GM21515 (cell line): Measurements from ENCODE around the gene TRAM2.

ENCODE experiments used
- ATAC-seq: cut with Tn5 transposase; IDR thresholded peaks from one replicate; pipeline ENCODE4 v1.9.1; 2021; ENCODE audit not compliant: unreplicated experiment

The TRAM2 gene

GRCh38 chr6:52512199-52512598, 64.7 kb downstream of the TRAM2 start:
- ATAC-seq: no peak

DNA sequence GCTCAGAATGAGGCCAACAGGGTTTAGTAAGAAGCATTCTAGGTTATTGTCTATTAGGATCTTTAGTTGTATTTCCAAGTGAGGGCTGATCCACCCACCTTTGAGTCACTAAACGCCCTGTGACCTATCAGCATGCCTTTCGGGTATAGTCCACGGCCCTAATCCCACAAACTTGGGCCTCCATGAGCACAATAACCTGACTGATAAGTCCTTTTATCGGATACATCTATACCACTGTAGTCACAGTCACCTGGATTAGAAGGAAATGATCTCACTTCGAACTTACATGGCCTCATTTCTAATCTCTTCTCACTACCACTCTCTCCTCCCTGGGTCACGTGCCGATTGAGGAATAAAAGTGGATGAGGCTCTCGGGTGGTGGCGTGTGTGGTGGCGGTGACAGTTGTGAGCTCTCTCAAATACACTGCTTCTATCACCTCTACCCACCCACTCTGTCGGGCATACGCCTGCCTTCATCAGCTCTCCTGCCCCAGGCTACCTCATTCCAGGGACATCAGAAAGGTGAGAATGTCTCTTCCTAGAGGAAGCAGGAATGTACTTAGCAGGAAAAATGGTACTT, 65.2 kb downstream of the TRAM2 start:
- no peak for ATAC-seq

GRCh38 chr6:52511163-52511562, 65.7 kb downstream of the TRAM2 start:
- ATAC-seq: no peak

DNA sequence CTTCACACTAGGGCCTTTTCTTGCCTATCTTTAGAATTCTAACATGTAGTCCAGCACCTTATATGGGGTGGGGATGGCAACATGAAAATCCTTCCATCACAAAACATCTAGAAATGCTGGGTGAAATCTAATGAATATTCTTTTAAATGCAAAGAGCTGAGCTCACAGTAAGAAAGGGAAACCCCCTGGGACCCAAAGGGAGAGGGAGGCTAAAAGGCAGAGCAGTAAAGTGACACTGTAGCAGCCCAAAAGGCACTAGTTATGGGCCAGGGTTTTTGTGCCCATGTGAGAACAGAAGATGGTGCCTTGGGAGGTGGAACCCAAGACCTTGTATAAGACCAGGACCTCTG, 66.7 kb downstream of the TRAM2 start:
- no peak for ATAC-seq

- no peak for ATAC-seq
Measured at GRCh38 chr6:52509281-52510212, 67.3 kb downstream of the TRAM2 start.

GRCh38 chr6:52508261-52508739, 68.6 kb downstream of the TRAM2 start:
- no peak for ATAC-seq

DNA sequence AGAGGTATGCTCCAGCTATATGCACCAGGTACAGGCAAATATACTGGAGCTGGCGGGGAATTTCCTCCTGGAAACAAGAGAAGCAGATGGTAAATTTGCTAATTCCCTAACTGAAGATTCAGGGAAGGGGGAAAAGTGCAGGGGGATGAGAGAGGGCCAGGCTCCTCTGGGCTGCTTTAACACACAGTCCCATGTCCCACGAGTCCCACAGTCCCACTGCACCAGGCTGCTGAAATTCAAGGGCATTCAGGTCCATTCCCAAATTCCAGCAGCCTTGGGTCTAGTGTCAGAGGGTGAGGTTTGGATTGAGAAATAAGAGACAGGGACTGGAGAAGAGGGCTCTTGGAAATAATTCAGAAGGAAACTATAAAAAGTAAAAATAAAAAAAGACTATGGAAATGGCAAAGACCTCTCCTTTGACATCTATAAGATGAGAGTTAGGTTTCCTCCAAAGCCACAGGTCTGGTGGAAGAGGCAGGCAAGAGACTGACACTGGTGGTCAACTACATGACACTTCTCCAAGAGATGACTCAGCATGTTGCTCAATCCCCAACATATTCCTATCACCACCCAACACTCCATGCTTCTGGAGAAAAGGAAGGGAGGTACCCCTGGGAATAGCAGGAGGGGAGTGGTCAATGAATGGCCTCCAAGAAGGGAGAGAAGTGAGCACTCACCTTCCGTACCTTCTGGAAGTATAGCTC, 69.2 kb downstream of the TRAM2 start:
- no peak for ATAC-seq

DNA sequence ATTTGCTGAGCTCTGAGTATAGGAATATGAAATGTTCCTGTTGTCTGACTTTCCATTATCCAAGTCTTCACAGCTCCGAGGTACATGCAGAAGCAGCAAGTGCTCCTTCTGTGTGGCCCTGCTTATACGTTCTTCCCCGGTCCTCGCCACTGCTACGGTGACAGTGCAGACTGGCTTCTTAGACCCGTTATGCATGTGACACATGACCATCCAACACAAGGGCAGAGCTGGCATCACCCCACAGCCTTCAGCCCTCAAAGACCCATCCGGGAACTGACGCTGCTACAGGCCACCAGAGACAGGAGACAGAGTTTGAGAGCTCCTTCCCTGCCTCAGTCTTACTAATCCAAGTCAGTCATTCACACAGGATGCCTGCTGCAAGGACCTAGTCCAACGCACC, 70.4 kb downstream of the TRAM2 start:
- no peak for ATAC-seq

DNA sequence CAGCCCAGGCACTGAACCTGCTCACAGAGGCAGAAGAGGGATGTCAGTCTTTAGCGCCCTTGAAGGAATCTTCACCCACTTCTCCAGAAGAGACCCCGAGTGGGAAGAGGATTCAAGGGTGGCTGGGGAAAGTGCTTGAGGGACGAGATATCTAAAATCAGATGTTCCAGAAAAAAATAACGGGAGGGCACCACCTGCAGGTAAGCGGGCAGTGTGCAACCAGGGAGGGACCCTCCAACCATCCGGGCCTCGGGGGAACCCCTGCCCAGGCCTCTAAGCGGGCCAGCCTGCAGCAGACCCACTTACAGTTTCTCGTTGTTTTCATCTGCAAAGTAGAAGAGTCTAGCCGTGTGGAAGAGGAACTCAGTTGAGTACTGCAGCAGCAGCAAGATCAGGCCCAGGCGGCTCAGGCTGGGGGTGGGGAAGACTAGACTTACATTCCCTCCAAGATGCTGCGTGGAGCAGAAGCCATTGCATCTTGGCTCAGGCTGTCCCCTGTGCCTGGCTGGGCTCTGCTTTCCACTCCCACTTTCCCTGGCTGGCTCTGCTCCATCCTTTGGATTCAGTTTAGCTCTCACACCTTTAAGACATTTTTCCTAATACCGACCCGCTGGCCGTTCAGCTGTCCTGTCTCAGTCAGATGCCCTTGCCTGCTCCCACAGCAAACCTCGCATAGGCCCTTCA, 71.0 kb downstream of the TRAM2 start:
- ATAC-seq: no peak

DNA sequence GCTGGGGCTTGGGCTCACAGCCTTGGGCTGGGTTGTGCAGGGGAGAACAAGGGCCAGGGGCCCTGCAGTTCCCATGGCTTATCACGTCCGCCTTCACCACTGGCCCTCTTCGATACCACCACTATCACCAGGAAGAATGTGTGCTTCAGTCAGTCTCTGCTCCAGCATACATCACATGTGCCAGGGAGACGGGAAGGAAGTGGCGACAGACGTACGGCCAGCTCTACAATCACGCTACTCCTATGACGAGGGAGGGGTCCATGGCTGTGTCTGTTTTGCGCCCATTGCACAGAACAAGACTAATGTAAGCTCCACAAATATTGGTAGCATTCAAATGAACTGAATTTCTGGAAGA, 72.1 kb downstream of the TRAM2 start:
- ATAC-seq: no peak

GRCh38 chr6:52503851-52504781, 72.7 kb downstream of the TRAM2 start:
- no peak for ATAC-seq

- ATAC-seq: no peak
Measured at GRCh38 chr6:52503323-52503747, 73.5 kb downstream of the TRAM2 start.

- ATAC-seq: no peak
Measured at GRCh38 chr6:52502306-52503029, 74.4 kb downstream of the TRAM2 start.

DNA sequence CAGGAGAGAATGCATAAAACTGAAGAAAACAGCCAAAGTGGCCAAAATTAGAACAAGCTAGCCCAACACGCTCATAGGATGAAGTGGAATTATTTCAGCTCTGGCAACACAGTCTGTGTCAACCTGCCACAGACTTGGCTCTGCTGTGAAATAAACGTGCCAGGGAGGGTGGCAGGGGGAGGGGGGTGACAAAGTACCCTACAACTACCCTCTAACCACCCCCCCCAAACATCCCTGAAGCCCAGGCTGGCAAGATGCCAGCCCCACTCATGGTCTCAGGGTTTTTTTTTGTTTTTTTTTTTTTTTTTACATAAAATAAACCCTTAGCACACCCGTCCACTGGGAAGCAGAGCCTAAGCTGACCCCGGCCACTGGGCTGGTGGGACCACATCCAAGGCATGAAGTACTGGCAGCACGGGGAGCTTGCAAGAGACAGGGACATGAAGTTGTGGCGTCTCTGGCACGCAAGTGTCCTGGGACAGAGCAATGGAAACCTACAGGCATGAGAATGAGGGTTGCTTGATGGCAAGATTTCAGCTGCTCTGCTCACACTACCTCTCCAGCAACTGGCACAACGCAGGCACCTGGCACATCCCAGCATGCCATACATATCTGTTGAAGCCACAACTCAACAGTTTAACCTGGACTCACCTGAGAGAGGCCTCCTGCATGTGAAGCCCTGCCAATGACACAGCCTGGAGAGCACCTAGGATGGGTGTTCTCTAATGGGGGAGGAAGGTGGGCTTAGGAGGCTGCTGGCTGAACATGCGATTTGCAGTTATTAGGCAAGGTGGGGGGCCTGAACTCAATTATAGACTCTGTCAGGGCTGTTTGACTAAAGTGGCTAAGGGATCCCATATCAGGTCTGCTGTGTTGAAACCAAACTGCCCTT, 76.4 kb downstream of the TRAM2 start:
- no peak for ATAC-seq

- no peak for ATAC-seq
Measured at GRCh38 chr6:52499681-52500236, 77.1 kb downstream of the TRAM2 start.

DNA sequence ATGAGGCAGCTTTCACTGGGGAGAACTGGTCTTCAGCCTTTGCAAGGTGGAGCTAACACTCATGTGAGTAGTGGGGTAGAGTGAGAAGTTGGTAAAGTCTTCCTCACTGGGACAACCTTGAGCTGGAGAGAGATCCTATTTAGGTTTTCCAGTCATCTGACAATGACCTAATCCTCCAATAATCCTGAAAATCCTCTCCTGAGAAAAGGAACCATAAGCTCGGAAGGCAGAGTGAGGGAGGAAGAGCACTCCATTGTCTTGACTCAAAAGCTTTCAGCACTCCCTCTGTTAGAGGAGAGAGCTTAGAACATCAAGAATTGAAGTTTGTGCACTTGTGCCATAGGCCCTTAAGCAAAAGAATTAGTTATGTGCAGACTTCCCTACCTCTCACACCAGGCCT, 77.8 kb downstream of the TRAM2 start:
- ATAC-seq: no peak

DNA sequence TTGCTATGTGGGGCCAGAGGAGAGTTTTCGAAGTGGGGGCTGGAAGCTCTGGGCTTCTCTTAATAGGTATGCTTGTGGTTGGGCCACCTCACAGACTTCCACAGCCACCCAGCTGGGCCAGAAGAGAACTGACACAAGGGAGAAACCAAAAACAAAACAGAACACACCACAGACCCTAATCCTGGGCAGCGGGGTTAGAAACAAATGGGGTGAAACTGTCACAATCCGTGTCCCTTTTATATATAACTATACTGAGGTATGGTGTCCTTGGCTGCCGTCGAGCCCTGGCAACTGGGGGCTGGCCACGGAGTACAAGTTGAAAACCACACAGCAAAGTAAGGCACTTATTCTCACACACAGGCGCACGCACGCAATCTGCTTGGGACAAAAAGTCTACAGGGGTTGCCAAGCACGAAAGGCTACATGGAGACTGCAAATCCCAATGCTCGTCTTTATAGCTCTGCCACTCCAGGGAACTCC, 78.3 kb downstream of the TRAM2 start:
- ATAC-seq: peak; percentile 54
